Measurements from ENCODE around the gene SLC6A20.
"Not testable (repeated sequence)": the region's sequence is repeated elsewhere in the genome, so short reads cannot be mapped to it uniquely, and the experiment has no call there.

The SLC6A20 gene

GRCh38 chr3:45757141-45757540, 39.2 kb downstream of the SLC6A20 start:
- DNase-seq (ENCODE audit: low spot score), result not testable (repeated sequence)

GRCh38 chr3:45756055-45756454, 40.3 kb downstream of the SLC6A20 start:
- DNase-seq (ENCODE audit: low spot score), result no peak

DNA sequence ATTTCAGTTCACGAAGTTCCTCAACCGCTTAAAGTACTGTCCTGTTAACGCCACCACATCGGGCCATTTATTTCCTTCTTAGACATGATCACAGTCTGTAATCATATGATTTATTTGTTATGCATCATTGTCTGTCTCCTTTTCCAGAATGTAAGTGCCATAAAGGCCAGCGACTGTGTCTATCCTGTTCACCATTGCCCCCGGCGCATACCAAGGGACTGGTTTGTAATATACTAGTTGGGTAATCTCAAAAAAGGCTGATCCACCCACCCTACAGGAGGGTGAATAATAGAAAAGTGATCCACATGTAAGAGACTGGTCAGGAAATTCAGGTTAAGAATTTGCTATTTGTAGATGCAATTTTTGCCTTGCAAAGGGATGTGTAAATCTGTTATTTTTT, 41.9 kb downstream of the SLC6A20 start:
- DNase-seq (ENCODE audit: low spot score), result no peak

- DNase-seq (ENCODE audit: low spot score), result no peak
Observed at GRCh38 chr3:45753095-45753494, 43.2 kb downstream of the SLC6A20 start.

DNA sequence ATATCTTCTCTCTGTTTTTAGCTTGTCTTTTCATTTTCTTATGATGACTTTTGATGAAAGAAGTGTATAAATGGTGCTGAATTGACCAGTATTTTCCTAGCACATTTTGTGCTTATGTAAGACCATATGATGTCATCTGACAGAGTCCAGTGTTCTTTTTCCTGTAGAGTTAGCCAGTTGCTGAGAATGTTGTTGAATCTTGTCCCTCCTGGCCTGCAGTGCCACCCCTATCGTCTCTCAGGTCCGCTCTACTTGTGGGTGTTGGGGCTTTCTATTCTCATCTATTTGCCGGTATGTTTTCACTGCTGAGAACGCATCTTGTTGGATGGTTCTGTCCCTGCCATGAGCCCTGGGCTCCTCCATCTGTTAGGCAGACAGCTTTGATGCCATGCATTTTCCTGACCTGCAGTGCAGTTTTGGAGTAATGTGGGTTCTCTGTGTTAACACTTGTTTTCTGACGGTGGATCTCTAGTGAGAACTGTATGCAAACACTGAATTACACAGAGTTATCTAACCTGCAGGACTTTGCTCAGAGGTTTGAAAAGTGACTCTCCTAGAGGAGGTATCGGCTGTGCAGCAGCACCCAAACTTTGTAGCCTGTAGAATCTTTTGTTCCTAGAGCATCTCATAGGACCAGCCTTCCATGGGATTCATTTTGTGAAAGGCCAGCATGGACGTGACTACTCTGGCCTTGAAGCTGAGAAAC, 44.6 kb downstream of the SLC6A20 start:
- DNase-seq (ENCODE audit: low spot score), result no peak

- no peak for DNase-seq (ENCODE audit: low spot score)
Observed at GRCh38 chr3:45749880-45750279, 46.5 kb downstream of the SLC6A20 start.

GRCh38 chr3:45749036-45749600, 47.2 kb downstream of the SLC6A20 start:
- not testable (repeated sequence) for DNase-seq (ENCODE audit: low spot score)

- DNase-seq (ENCODE audit: low spot score), result no peak
Observed at GRCh38 chr3:45748068-45748467, 48.3 kb downstream of the SLC6A20 start.

- no peak for DNase-seq (ENCODE audit: low spot score)
Observed at GRCh38 chr3:45746777-45747622, 49.3 kb downstream of the SLC6A20 start.

DNA sequence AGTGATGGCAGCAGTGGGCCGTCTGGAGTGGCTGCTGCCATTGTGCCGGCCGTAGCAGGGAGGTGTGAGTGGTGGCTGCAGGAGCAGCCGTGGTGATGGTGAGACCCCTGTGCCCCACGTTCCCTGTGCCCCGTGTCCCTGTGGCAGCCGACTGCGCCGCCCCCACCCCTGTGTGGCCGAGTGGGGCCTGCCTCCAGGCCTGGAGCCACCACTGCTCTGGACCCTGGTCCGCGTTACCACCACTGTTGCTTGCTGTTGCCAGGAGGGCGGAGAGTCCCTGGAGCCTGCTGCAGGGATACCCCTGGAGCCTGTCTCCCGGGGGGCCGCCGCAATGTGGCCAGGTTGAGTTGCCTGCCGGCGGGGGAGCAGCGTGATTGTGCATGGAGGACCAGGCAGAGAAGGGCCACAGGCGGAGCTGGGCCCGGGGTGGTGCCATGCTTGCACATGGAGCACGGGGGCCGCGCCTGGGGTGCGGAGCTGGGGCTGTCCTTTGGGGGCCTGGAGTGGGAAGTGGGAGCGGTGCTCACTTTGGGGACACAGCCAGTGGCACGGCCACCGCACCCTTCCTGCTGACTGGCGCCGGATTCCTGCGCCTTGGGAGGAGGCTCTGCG, 50.1 kb downstream of the SLC6A20 start:
- DNase-seq (ENCODE audit: low spot score), result no peak

DNA sequence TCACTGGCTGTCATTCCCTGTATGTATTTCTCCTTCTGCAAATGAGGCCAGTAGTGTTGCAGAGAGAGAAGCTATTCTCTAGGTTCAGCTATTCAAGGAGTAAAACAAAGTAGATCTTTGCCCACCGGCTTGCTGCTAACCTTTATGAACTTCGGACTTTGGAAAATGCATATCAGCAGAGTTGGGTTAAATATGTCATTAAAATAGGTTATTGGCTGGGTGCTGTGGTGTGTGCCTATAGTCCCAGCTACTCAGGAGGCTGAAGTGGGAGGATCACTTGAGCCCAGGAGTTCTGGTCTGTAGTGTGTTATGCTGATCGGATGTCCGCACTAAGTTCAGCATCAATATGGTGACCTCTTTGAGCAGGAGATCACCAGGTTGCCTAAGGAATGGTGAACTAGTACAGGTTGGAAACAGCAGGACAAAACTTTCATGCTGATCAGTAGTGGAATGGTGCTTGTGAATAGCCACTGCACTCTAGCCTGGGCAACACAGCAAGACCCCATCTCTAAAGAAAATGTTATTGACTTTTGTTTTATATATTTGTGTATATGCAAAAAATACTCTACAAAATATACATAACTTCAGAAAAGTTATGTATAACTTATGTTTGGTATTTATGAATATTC, 53.8 kb downstream of the SLC6A20 start:
- no peak for DNase-seq (ENCODE audit: low spot score)

- no peak for DNase-seq (ENCODE audit: low spot score)
Observed at GRCh38 chr3:45741742-45742460, 54.4 kb downstream of the SLC6A20 start.

GRCh38 chr3:45741247-45741646, 55.1 kb downstream of the SLC6A20 start:
- no peak for DNase-seq (ENCODE audit: low spot score)

GRCh38 chr3:45739991-45740390, 56.3 kb downstream of the SLC6A20 start:
- no peak for DNase-seq (ENCODE audit: low spot score)

GRCh38 chr3:45737234-45737633, 59.1 kb downstream of the SLC6A20 start:
- DNase-seq (ENCODE audit: low spot score), result no peak

- no peak for DNase-seq (ENCODE audit: low spot score)
Observed at GRCh38 chr3:45736707-45737106, 59.6 kb downstream of the SLC6A20 start.

GRCh38 chr3:45730409-45731154, 65.8 kb downstream of the SLC6A20 start:
- no peak for DNase-seq (ENCODE audit: low spot score)

DNA sequence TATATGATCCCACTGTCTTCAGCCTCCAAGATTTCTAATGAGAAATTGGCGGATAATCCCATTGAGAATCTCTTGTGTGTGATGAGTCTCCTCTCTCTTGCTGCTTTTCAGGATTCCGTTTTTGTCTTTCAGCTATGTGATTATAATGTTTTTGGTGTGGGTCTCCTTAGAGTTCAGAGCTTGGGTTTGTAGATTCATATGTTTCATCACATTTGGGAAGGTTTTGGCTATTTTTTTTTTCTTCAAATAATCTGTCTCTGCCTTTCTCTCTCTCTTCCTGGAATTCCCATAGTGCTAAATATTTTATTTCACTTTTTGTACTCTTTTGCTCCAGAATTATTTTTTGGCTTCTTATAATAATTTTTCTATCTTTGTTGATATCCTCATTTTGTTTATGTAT, 66.7 kb downstream of the SLC6A20 start:
- no peak for DNase-seq (ENCODE audit: low spot score)

DNA sequence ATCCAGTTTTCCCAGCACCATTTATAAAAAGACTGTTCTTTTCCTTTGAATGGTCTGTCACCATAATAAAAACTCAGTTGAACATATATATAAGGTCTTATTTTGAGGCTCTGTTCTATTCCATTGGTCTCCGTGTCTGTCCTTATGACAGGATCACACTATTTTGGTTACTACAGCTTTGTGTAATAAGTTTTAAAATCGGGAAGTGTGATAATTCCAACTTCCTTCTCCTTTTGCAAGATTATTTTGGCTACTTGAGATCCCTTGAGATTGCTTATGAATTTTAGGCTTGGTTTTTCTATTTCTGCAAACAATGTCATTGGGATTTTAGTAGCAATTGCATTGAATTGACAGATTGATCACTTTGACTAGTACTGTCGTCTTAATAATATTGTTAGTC, 71.4 kb downstream of the SLC6A20 start:
- no peak for DNase-seq (ENCODE audit: low spot score)

GRCh38 chr3:45719655-45720487, 76.5 kb downstream of the SLC6A20 start:
- no peak for DNase-seq (ENCODE audit: low spot score)
